Choroid plexus epithelial cell (primary cell): ENCODE measurements around the gene LRRC43.

ENCODE experiments used
- DNase-seq: peaks from one replicate; pipeline ENCODE4 v3.0.0-alpha.2; 2010; ENCODE audit warnings: low read depth
- H3K4me3 ChIP-seq: 2 replicates; pipeline ENCODE4 v1.5.1; 2011; ENCODE audit warnings: low read depth, mild to moderate bottlenecking, control low read depth, low read length, moderate library complexity
- CTCF ChIP-seq: conservative IDR thresholded peaks from 2 replicates; pipeline ENCODE4 v1.5.1; 2011; ENCODE audit warnings: low read depth, mild to moderate bottlenecking, control low read depth, inconsistent platforms, low read length, moderate library complexity

Gene LRRC43

GRCh38 chr12:122144885-122145284, 38.0 kb upstream of the LRRC43 start:
- no peak overlapping the region for H3K4me3 ChIP-seq
- TF ChIP-seq CTCF, result no peak
- no peak for DNase-seq

GRCh38 chr12:122145505-122146330, 37.2 kb upstream of the LRRC43 start:
- DNase-seq, result no peak
- no peak overlapping the region for H3K4me3 ChIP-seq
- no peak for TF ChIP-seq CTCF

- no peak for DNase-seq
- TF ChIP-seq CTCF, result no peak
- no peak overlapping the region for H3K4me3 ChIP-seq
These were observed 35.2 kb upstream of the LRRC43 start for GRCh38 chr12:122147514-122148290.

GRCh38 chr12:122148657-122149056, 34.3 kb upstream of the LRRC43 start:
- DNase-seq, result no peak
- no peak for TF ChIP-seq CTCF
- H3K4me3 ChIP-seq, result no peak overlapping the region

GRCh38 chr12:122150127-122150681, 32.7 kb upstream of the LRRC43 start:
- TF ChIP-seq CTCF, result no peak
- DNase-seq, result no peak
- H3K4me3 ChIP-seq, result no peak overlapping the region

- H3K4me3 ChIP-seq, result no peak overlapping the region
- DNase-seq, result no peak
- no peak for TF ChIP-seq CTCF
These were observed 30.2 kb upstream of the LRRC43 start for GRCh38 chr12:122152754-122153153.
